K562 (cell line): Measurements from ENCODE around the gene SF3A2. TPM values are rescaled to one million over a fixed set of nuclear protein-coding genes. Genes with fewer than 3 reads are reported as not detected.
A peak's percentile ranks its signal among the peaks of the same experiment; 100 is the strongest.

Source experiments
- BCOR ChIP-seq: fragments of 450-650 bp; IDR thresholded peaks from 2 replicates; pipeline ENCODE4 v1.6.1; 2016
- CHD1 ChIP-seq: fragments of 200-600 bp; sonication (generic); IDR thresholded peaks from one replicate; pipeline ENCODE4 v1.6.1; 2012; ENCODE audit warnings: mild to moderate bottlenecking, moderate library complexity, low read length, inconsistent platforms
- CREB3L1 ChIP-seq: fragments of 450-650 bp; IDR thresholded peaks from 2 replicates; pipeline ENCODE4 v1.6.1; 2014; ENCODE audit warnings: low read depth, mild to moderate bottlenecking, moderate library complexity, borderline replicate concordance
- E2F4 ChIP-seq: sonication (generic); formaldehyde crosslinking; IDR thresholded peaks from 2 replicates; pipeline ENCODE4 v1.8.0; 2022; ENCODE audit warnings: mild to moderate bottlenecking, low read depth, missing genetic modification reagents
- ELF4 ChIP-seq: fragments of 450-650 bp; formaldehyde crosslinking; IDR thresholded peaks from 2 replicates; pipeline ENCODE4 v1.4.0; 2022; ENCODE audit warnings: missing genetic modification characterization
- GATAD2B ChIP-seq: fragments of 450-650 bp; IDR thresholded peaks from 2 replicates; pipeline ENCODE4 v1.6.1; 2017; ENCODE audit warnings: mild to moderate bottlenecking, borderline replicate concordance
- MITF ChIP-seq: IDR thresholded peaks from 2 replicates; pipeline ENCODE4 v1.6.1; 2014; ENCODE audit warnings: antibody characterized with exemption
- MYNN ChIP-seq, 2 experiments: sonication (generic); formaldehyde crosslinking in 1 of 2; IDR thresholded peaks; 2 replicates each; pipeline versions ENCODE4 v1.5.0 to v1.6.1; 2016 to 2020; ENCODE audit warnings: antibody characterized with exemption in 1 of 2, missing genetic modification reagents in 1 of 2
- RAD21 ChIP-seq, 2 experiments: fragments of 250-450 bp in 1 of 2; fragments of 450-650 bp in 1 of 2; sonication (Bioruptor Pico) in 1 of 2; formaldehyde crosslinking in 1 of 2; IDR thresholded peaks in 1 of 2; conservative IDR thresholded peaks in 1 of 2; 2 replicates each; pipeline versions ENCODE4 v1.4.0 to v1.8.0; 2020 to 2022; ENCODE audit warnings: mild to moderate bottlenecking in 2 of 2, moderate library complexity in 1 of 2
- TSC22D4 ChIP-seq: fragments of 450-650 bp; IDR thresholded peaks from 2 replicates; pipeline ENCODE4 v1.6.1; 2016; ENCODE audit warnings: missing genetic modification characterization, missing biosample characterization, control low read depth
- ZC3H8 ChIP-seq: fragments of 450-650 bp; IDR thresholded peaks from 2 replicates; pipeline ENCODE4 v1.6.1; 2017
- ZFP1 ChIP-seq: fragments of 450-650 bp; formaldehyde crosslinking; IDR thresholded peaks from 2 replicates; pipeline ENCODE4 v1.4.0; 2020; ENCODE audit warnings: mild to moderate bottlenecking, mixed read lengths
- ZNF263 ChIP-seq: sonication (generic); formaldehyde crosslinking; IDR thresholded peaks from 2 replicates; pipeline ENCODE4 v1.8.0; 2022; ENCODE audit warnings: mild to moderate bottlenecking, missing genetic modification reagents, borderline replicate concordance
- ZNF347 ChIP-seq: fragments of 450-650 bp; formaldehyde crosslinking; IDR thresholded peaks from 2 replicates; pipeline ENCODE4 v1.4.0; 2020; ENCODE audit warnings: low read depth, mild to moderate bottlenecking, moderate library complexity
- polyA plus RNA-seq, 8 experiments: library from polyadenylated mRNA; depleted of rRNA in 4 of 8; stranded (reverse) in 5 of 8; unstranded in 3 of 8; fragments of >200 nt; fragmentation: Nextera tagmentation in 2 of 8; fragmentation: Illumina TruSeq in 1 of 8; extraction: Ambion mirVana in 2 of 8; extraction: Trizol in 1 of 8; gene quantifications; 2 replicates each; pipeline versions ENCODE4 v1.2.1 to v1.2.3, GENCODE V29; 2011 to 2014; ENCODE audit warnings: inconsistent platforms in 1 of 8, missing spikeins in 1 of 8
- total RNA-seq, 7 experiments: library from RNA; depleted of rRNA in 6 of 7; stranded (reverse); fragments of >200 nt in 6 of 7; fragmentation: Illumina TruSeq in 2 of 7; extraction: Trizol in 2 of 7; gene quantifications; 2 replicates each; pipeline versions ENCODE4 v1.2.1 to v1.2.3, GENCODE V29; 2011 to 2021; ENCODE audit warnings: low replicate concordance in 1 of 7
- TF ChIP-seq, protein P1 (sequence below): fragments of 450-650 bp; formaldehyde crosslinking; IDR thresholded peaks from 2 replicates; pipeline ENCODE4 v1.4.0; 2020; ENCODE audit warnings: mild to moderate bottlenecking, moderate library complexity
- TF ChIP-seq, protein P2 (sequence below): fragments of 250-450 bp; sonication (Bioruptor Pico); IDR thresholded peaks from 2 replicates; pipeline ENCODE4 v1.5.0; 2021

SF3A2 gene
- total and polyA plus RNA-seq, 9 of the 15 experiments (the other 6 are each of a cell fraction or from before 2014, with no cell fraction given) = 0.17 to 194 (median 22.8) TPM

DNA sequence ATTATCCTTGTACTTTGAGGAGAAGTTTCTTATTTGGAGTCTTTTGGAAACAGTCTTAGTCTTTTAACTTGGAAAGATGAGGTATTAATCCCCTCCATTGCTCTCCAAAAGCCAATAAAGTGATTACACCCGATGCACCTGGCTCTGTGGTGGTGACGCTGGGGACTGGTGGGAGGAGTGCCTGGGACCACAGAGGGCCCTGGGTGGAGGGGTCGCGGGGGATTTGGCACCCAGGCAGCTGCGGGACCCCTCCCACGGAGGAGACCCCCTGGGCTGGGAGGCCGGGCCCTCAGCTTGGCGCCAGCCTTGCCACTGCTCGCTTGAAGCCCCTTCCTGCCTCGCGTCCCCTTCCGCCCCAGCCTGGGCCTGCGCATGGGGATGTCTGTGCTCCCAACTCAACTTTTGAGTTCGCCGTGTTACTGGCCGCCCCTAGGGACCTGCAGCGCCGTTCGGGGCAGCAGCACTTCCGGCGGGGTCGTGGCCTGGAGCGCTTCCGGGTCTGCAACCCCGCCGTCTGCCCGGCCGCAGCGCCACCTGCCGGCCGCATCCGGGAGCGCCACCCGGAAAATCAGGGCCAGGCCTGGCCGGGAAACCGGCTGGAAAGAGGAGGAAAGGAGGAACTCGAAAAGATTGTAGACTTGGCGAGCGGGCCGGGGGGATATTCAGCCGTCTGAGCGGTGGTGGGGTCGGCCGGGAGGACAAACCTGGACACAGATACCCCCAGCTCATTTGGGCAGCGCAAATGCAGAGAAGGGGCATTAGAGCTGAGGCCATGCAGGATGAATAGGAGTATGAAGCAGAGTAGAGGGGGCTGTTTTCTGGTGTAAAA is 36.9 kb downstream of the SF3A2 start (continued):
- TF ChIP-seq, protein P1, sequence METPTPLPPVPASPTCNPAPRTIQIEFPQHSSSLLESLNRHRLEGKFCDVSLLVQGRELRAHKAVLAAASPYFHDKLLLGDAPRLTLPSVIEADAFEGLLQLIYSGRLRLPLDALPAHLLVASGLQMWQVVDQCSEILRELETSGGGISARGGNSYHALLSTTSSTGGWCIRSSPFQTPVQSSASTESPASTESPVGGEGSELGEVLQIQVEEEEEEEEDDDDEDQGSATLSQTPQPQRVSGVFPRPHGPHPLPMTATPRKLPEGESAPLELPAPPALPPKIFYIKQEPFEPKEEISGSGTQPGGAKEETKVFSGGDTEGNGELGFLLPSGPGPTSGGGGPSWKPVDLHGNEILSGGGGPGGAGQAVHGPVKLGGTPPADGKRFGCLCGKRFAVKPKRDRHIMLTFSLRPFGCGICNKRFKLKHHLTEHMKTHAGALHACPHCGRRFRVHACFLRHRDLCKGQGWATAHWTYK = peak; percentile 92
- peak; percentile 78 to 87 for TF ChIP-seq RAD21 (CRISPR knock-in tag; conservative IDR thresholded peaks at IDR 0.05 in 1 of 2, IDR thresholded peaks at IDR 0.05 in 1 of 2)
- no peak for TF ChIP-seq CREB3L1
- TF ChIP-seq ZC3H8 = no peak
- no peak; the same call in 1 of the 2 replicates for TF ChIP-seq ZFP1 (CRISPR knock-in tag)
- TF ChIP-seq CHD1 = no peak
- peak; percentile 52; the same call in 1 of the 2 replicates for TF ChIP-seq GATAD2B
- TF ChIP-seq MYNN (IDR thresholded peaks at IDR 0.05) = peak; percentile 70; the same call in 1 of the 2 replicates
- TF ChIP-seq MYNN (CRISPR knock-in tag; IDR thresholded peaks at IDR 0.05) = no peak
- TF ChIP-seq TSC22D4 (tag) = no peak
- no peak for TF ChIP-seq E2F4 (CRISPR knock-in tag)
- TF ChIP-seq ELF4 (CRISPR knock-in tag) = peak; percentile 86; the same call in 1 of the 2 replicates
- no peak for TF ChIP-seq BCOR
- TF ChIP-seq, protein P2, sequence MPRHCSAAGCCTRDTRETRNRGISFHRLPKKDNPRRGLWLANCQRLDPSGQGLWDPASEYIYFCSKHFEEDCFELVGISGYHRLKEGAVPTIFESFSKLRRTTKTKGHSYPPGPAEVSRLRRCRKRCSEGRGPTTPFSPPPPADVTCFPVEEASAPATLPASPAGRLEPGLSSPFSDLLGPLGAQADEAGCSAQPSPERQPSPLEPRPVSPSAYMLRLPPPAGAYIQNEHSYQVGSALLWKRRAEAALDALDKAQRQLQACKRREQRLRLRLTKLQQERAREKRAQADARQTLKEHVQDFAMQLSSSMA = peak; percentile 79; the same call in 1 of the 2 replicates
- TF ChIP-seq ZNF347 (CRISPR knock-in tag) = no peak
- no peak for TF ChIP-seq MITF
- peak; percentile 91 for TF ChIP-seq ZNF263 (CRISPR knock-in tag)
